ENCODE measurements around the gene SLC39A13. TPM values are rescaled to one million over a fixed set of nuclear protein-coding genes. Genes with fewer than 3 reads are reported as not detected.

The SLC39A13 gene
- total and polyA plus RNA-seq, 2 of the 13 experiments (the other 11 are each of a cell fraction or from before 2014, with no cell fraction given): 15.3 to 30.5 TPM

DNA sequence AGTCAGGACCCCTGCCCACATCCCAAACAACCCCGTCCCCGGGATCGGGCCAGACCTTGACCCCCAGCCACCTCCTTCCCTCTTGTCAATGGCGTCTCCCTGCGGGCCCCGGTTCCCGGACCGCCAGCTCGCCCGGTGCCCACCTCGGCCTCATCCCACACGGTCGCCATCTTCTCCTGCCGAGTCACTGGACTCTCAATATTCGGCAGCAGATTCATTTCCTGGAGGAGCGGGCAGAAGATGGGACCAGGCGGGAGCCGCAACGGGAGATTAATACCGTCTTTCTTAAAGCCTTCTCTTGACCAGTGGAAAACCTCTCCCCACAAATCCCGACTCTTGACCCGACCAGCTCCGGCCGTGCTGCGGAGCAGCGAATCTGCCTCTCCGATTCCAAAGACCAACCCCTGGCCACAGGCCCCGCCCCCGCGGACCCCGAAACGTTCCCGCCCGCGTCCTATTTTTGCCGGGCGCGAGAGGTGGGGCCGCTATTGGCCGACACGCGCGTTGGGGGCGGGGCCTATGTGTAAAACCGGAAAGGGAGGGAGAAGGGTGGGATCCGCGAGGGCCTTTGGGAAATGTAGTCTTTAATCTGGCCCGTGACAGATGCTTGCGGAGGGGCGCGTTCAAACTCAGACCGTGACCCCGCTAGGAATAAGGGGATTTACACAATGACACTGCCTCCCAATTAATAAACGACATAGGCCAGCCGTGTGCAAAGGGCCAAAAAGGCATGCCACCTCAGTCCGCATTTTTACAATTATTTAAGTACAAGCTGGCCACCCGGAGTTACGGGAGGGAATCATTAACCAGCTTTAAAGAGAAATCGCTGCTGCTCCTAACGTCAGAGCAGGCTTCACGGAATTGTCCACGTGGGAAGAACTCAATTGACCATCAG is 17.9 kb downstream of the SLC39A13 start, which contains the start of gene PSMC3 (continued):
- TF ChIP-seq HDAC1 (CRISPR knock-in tag; IDR thresholded peaks at IDR 0.05) (peak; percentile 66; the same call in 1 of the 2 replicates), DMAP1 (CRISPR knock-in tag; IDR thresholded peaks at IDR 0.05) (peak; percentile 86), CBX5 (CRISPR knock-in tag; IDR thresholded peaks at IDR 0.05; ENCODE audit: borderline replicate concordance) (no peak), KDM3A (CRISPR knock-in tag; IDR thresholded peaks at IDR 0.05; ENCODE audit: low read depth) (0 out of 2 replicates have a peak, but pooled peaks have one; percentile 45), SRY (CRISPR knock-in tag; IDR thresholded peaks at IDR 0.05) (peak; percentile 32; the same call in 1 of the 2 replicates), ZFP36L1 (CRISPR knock-in tag; IDR thresholded peaks at IDR 0.05) (no peak; the same call in 1 of the 2 replicates), ZNF839 (CRISPR knock-in tag; IDR thresholded peaks at IDR 0.05; ENCODE audit: borderline replicate concordance) (0 out of 2 replicates have a peak, but pooled peaks have one; percentile 43), NCOR1 (IDR thresholded peaks at IDR 0.05; ENCODE audit: borderline replicate concordance, low read length) (peak; percentile 62; the same call in 1 of the 2 replicates), KMT2A (CRISPR knock-in tag; IDR thresholded peaks at IDR 0.05) (peak; percentile 61; the same call in 1 of the 2 replicates), ZNF644 (CRISPR knock-in tag; IDR thresholded peaks at IDR 0.05; ENCODE audit: low read depth) (0 out of 2 replicates have a peak, but pooled peaks have one; percentile 51), HMG20A (CRISPR knock-in tag; IDR thresholded peaks at IDR 0.05; ENCODE audit: borderline replicate concordance) (no peak), ZNF746 (CRISPR knock-in tag; IDR thresholded peaks at IDR 0.05) (no peak; the same call in 1 of the 2 replicates), ZNF12 (CRISPR knock-in tag; IDR thresholded peaks at IDR 0.05) (no peak), NCOA1 (CRISPR knock-in tag; IDR thresholded peaks at IDR 0.05) (no peak), NFE2L1 (CRISPR knock-in tag; IDR thresholded peaks at IDR 0.05; ENCODE audit: borderline replicate concordance) (peak; percentile 98), ZBTB42 (CRISPR knock-in tag; IDR thresholded peaks at IDR 0.05) (no peak), TAF15 (IDR thresholded peaks at IDR 0.05; ENCODE audit: low read depth, low read length, poor library complexity, severe bottlenecking) (no peak)
- TF ChIP-seq, protein P1, sequence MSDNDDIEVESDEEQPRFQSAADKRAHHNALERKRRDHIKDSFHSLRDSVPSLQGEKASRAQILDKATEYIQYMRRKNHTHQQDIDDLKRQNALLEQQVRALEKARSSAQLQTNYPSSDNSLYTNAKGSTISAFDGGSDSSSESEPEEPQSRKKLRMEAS (IDR thresholded peaks at IDR 0.05): peak; percentile 65
- TF ChIP-seq, protein P2, sequence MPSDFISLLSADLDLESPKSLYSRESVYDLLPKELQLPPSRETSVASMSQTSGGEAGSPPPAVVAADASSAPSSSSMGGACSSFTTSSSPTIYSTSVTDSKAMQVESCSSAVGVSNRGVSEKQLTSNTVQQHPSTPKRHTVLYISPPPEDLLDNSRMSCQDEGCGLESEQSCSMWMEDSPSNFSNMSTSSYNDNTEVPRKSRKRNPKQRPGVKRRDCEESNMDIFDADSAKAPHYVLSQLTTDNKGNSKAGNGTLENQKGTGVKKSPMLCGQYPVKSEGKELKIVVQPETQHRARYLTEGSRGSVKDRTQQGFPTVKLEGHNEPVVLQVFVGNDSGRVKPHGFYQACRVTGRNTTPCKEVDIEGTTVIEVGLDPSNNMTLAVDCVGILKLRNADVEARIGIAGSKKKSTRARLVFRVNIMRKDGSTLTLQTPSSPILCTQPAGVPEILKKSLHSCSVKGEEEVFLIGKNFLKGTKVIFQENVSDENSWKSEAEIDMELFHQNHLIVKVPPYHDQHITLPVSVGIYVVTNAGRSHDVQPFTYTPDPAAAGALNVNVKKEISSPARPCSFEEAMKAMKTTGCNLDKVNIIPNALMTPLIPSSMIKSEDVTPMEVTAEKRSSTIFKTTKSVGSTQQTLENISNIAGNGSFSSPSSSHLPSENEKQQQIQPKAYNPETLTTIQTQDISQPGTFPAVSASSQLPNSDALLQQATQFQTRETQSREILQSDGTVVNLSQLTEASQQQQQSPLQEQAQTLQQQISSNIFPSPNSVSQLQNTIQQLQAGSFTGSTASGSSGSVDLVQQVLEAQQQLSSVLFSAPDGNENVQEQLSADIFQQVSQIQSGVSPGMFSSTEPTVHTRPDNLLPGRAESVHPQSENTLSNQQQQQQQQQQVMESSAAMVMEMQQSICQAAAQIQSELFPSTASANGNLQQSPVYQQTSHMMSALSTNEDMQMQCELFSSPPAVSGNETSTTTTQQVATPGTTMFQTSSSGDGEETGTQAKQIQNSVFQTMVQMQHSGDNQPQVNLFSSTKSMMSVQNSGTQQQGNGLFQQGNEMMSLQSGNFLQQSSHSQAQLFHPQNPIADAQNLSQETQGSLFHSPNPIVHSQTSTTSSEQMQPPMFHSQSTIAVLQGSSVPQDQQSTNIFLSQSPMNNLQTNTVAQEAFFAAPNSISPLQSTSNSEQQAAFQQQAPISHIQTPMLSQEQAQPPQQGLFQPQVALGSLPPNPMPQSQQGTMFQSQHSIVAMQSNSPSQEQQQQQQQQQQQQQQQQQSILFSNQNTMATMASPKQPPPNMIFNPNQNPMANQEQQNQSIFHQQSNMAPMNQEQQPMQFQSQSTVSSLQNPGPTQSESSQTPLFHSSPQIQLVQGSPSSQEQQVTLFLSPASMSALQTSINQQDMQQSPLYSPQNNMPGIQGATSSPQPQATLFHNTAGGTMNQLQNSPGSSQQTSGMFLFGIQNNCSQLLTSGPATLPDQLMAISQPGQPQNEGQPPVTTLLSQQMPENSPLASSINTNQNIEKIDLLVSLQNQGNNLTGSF (CRISPR knock-in tag; IDR thresholded peaks at IDR 0.05): no peak
- TF ChIP-seq, protein P3, sequence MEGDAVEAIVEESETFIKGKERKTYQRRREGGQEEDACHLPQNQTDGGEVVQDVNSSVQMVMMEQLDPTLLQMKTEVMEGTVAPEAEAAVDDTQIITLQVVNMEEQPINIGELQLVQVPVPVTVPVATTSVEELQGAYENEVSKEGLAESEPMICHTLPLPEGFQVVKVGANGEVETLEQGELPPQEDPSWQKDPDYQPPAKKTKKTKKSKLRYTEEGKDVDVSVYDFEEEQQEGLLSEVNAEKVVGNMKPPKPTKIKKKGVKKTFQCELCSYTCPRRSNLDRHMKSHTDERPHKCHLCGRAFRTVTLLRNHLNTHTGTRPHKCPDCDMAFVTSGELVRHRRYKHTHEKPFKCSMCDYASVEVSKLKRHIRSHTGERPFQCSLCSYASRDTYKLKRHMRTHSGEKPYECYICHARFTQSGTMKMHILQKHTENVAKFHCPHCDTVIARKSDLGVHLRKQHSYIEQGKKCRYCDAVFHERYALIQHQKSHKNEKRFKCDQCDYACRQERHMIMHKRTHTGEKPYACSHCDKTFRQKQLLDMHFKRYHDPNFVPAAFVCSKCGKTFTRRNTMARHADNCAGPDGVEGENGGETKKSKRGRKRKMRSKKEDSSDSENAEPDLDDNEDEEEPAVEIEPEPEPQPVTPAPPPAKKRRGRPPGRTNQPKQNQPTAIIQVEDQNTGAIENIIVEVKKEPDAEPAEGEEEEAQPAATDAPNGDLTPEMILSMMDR (CRISPR knock-in tag; IDR thresholded peaks at IDR 0.05): no peak
- TF ChIP-seq, protein P4, sequence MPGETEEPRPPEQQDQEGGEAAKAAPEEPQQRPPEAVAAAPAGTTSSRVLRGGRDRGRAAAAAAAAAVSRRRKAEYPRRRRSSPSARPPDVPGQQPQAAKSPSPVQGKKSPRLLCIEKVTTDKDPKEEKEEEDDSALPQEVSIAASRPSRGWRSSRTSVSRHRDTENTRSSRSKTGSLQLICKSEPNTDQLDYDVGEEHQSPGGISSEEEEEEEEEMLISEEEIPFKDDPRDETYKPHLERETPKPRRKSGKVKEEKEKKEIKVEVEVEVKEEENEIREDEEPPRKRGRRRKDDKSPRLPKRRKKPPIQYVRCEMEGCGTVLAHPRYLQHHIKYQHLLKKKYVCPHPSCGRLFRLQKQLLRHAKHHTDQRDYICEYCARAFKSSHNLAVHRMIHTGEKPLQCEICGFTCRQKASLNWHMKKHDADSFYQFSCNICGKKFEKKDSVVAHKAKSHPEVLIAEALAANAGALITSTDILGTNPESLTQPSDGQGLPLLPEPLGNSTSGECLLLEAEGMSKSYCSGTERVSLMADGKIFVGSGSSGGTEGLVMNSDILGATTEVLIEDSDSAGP (CRISPR knock-in tag; IDR thresholded peaks at IDR 0.05; ENCODE audit: borderline replicate concordance): peak; percentile 76
